Skin epidermis (tissue), 12 donors: ENCODE results near the gene TSPAN32.
A peak's percentile ranks its signal among the peaks of the same experiment; 100 is the strongest.
"Not testable (repeated sequence)": the region's sequence is repeated elsewhere in the genome, so short reads cannot be mapped to it uniquely, and the experiment has no call there.

Experiments used
- H3K27ac ChIP-seq, 21 experiments: fragments of 200-600 bp; sonication (generic) in 11 of 21; one replicate each; pipeline ENCODE4 v1.5.0; 2020; ENCODE audit warnings: mild to moderate bottlenecking in 3 of 21, inconsistent platforms in 2 of 21, moderate library complexity in 2 of 21
- H3K4me3 ChIP-seq, 7 experiments: fragments of 200-600 bp; sonication (generic) in 2 of 7; one replicate each; pipeline ENCODE4 v1.5.0; 2020; ENCODE audit warnings: inconsistent platforms in 2 of 7, mild to moderate bottlenecking in 2 of 7, moderate library complexity in 1 of 7

The TSPAN32 gene

GRCh38 chr11:2276280-2277007, 25.4 kb upstream of the TSPAN32 start:
- Histone ChIP-seq H3K4me3 (no peak overlapping the region), H3K27ac (no peak overlapping the region)

DNA sequence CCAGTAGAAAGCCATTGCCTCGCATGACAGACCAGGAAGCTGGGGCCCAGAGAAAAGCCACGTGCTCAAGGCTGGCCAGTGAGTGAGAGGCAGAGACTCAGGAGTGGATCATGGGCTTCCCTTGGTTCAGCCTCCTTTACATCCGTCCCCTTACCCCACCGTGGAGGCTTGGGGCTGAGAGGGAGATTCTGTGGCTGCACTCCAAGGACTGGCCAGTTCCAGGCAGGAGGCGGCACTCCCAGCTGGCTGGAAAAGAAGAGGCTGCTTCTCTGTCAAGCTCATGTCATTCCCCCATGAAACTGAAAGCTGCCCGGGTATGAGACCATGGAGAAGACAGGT, 24.8 kb upstream of the TSPAN32 start:
- H3K4me3 ChIP-seq, result no peak overlapping the region
- H3K27ac ChIP-seq, result no peak overlapping the region

DNA sequence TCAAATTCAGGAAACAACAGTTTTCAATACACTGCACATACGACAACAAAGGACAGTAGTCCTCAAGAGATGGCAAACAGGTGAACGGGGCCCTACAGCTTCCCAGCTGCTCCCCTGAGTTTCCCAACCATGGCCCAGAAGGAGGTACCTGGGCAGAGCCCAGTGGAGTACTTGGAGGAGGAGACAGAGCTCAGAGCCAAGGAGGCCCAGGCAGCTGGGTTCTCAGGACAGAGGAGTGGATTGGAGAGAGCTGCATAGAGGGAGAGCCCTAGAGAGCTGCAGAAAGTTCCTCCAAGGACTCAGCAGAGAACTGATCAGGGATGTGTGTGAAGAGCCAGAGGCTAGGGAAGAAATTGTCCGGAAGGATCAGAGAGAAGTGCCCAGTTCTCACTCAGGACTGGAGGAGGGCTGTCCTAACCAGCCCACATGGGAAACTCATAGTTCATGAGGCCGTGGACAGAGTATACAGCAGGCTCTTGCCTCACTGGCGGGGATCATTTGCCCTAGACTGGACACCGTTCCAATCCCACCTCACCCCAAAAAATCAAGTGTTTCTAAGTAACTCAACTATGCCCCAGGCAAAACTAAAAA, 23.8 kb upstream of the TSPAN32 start:
- no peak overlapping the region for H3K27ac ChIP-seq
- H3K4me3 ChIP-seq, result no peak overlapping the region

- no peak overlapping the region for H3K4me3 ChIP-seq
- H3K27ac ChIP-seq, result no peak overlapping the region
Measured at GRCh38 chr11:2280208-2280607, 21.6 kb upstream of the TSPAN32 start.

GRCh38 chr11:2286350-2286749, 15.5 kb upstream of the TSPAN32 start:
- H3K4me3 ChIP-seq, H3K27ac ChIP-seq: not testable (repeated sequence)

DNA sequence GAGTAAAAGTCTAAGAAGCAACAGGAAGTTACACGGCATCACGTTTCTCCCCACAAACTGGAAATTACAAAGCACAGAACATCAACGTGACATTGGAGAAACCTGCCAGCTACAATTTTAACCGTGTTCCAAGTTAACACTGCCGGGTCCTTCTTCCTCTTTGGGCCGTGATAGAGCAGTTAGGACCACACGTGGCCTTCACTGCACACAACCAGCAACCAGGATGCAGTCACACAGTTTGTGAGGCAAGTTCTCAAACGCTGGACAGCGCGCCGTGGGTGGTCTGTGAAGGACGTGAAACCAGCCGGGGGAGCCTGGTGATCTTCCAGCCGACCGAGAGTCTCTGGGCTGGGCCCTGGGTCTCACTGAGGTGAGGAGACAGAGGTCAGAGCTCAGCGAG, 14.7 kb upstream of the TSPAN32 start:
- H3K4me3 ChIP-seq, result no peak overlapping the region
- H3K27ac ChIP-seq, result no peak overlapping the region

DNA sequence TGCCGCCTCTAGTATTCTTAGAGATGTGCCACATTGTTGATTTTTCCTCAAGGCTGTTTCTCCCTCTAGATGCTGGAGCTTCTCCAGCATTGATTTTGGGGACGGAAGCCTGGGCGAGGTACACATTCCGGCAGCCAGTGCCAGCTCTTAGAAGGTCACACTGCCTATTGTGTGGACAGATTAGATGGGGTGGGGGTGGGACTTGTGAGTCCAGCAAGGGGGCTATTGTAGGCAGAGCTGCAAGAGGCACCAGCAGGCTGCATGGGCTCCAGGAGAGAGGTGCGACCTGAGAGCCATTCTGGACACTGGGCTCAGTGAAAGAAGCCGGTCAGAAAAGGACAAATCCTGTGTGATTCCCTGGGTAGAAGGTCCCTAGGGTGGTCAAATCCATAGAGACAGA, 12.5 kb upstream of the TSPAN32 start:
- Histone ChIP-seq H3K4me3 (no peak overlapping the region), H3K27ac (no peak overlapping the region)

- Histone ChIP-seq H3K4me3 (no peak overlapping the region), H3K27ac (no peak overlapping the region)
Measured at GRCh38 chr11:2289859-2290258, 12.0 kb upstream of the TSPAN32 start.

DNA sequence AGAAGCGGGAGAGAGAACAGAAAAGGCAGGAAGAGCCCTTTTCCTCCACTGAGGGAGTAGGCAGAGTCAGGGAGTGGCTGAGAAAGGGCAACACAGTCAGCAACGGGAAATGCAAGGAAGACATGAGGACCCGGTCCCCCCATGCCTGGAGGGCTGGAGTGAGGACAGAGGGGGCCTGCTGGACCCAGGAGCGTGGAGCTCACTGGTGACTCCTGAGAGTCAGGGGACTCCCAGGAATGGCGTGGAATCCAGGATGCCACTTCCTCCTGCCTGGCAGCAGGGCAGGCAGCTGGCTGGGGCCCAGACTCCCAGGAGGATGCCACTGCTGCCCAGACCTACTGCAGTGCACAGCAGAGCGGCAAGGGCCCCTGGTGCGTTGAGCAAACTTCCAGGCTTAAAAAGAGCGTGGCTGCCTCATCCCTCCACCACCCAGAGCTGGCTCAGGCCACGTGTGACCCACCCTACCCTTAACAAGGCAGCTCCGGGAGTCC, 11.4 kb upstream of the TSPAN32 start:
- H3K4me3 ChIP-seq, result no peak overlapping the region
- no peak overlapping the region for H3K27ac ChIP-seq

GRCh38 chr11:2293531-2293971, 8.3 kb upstream of the TSPAN32 start:
- Histone ChIP-seq H3K27ac (no peak overlapping the region), H3K4me3 (no peak overlapping the region)

DNA sequence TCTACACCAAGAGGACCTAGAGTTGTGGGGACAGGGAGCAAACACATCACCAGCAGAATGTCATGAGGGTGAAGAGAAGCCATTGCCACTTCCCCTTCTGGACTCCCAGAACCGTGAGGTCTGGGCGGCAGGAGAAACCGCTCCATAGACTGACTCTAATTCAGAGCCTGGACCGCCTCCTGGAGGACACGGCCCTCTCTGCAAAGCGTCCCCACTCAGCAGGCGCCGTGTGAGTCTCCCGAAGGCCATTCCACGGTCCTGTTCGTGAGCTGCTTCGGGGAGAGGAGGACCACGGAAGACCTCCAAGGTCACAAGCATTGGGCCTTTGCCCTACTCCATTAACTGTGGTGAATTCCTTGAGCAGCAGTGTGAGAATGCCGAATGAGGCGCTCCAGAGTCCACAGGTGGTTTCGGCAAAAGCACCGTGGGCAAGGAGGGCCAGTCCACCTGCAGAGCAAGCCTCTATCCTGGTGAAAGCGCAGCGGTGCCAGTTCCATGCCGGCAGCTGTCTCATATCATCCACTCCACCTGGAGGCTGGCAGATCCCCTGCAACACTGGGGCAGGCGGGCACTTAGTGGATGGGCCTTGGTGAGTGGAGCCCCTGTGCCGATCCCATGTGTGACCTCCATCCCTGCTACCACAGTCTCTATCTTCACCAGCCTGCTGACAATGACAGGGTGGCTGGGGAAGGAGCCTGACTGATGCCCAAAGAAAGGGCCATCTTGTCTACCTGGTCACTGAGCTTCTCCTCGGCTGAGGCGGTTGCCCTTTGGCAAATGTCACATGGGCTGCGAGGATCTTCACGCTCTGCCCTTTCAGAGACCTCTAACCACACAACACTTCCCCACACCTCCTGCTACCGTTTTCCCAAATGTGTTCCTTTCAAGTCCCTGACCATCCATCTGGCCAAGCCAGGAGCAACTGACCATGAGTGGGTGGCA, 7.6 kb upstream of the TSPAN32 start:
- Histone ChIP-seq H3K27ac (no peak overlapping the region), H3K4me3 (no peak overlapping the region)

DNA sequence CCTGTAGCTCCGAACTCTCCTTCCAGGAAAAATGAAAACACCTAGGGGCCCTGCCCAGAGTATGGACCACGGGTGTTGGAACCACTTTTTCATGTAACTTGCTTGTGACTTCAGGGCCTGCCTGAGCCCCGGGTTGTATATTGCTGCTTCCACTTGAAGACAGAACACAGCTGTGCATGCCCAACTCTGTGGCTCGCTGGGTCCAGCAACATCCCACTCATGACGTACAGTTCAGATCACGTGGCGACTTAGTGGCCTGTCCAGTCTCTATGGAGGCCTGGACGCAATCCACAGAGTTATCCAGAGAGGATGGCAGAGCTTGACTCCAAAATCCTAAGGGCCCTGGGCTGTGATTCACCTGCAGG, 6.9 kb upstream of the TSPAN32 start:
- H3K4me3 ChIP-seq, result no peak overlapping the region
- H3K27ac ChIP-seq, result no peak overlapping the region

DNA sequence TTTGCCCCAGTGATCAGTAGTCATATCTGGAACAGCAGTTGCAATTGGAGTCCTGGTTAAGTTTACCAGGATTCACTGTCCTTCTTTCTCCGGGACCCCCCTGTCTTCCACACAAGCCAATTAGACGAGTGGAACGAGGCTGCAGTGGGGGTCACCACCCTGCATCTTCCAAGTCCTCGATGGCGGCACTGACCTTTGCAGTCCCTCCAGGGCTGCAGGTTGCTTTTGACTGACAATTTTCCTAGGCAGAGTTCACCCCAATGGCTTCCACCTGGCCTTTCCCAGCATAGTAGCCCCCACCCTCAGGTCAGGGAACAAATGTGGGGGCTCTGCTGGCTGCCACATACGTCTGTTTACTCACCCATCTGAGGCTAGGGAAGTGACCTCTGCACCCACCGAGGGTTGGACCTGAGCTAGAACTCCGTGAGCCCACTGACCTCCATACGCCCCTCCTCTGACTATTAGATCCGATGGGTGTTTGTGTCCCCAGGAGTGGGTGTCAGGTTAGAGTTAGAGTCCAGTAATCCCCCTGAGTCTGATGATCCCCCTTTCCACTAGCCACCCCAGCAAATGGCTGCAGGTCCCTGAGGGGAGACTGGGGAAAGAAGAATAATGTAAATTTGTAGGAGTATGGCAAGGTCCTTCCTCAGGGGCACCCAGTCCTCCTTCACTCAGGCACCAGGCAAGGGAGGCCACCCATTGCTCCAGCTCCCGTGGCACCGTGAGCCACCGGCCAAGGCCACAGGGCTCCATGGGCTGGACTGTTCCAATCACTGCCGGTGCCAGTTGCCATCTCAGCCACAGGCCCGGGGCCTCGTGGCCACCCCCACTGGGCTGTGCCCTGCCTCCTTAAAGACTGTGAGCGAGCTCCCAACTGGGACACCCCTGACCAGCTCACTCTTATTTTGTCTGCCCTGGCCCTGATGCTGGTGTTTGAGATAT, 5.6 kb upstream of the TSPAN32 start:
- no peak overlapping the region for H3K27ac ChIP-seq
- H3K4me3 ChIP-seq, result no peak overlapping the region

GRCh38 chr11:2296913-2297622, 4.7 kb upstream of the TSPAN32 start:
- H3K27ac ChIP-seq, result no peak overlapping the region

GRCh38 chr11:2297623-2298030, 4.2 kb upstream of the TSPAN32 start:
- no peak overlapping the region for H3K4me3 ChIP-seq
- no peak overlapping the region for H3K27ac ChIP-seq

More at GRCh38 chr11:2296913-2297622, 4.7 kb upstream of the TSPAN32 start:
- H3K4me3 ChIP-seq, result no peak overlapping the region

GRCh38 chr11:2298131-2298794, 3.5 kb upstream of the TSPAN32 start:
- Histone ChIP-seq H3K27ac (no peak overlapping the region), H3K4me3 (no peak overlapping the region)

GRCh38 chr11:2298795-2299761, 2.7 kb upstream of the TSPAN32 start:
- Histone ChIP-seq H3K4me3 (no peak overlapping the region), H3K27ac (peak overlapping the region in 3 of 21 experiments; percentile 11 to 65 (median 29))
